SKM-1 (cell line): ENCODE data around the gene ZMYND10.

Source experiments
- DNase-seq: peaks from one replicate; lab custom pipeline; 2025; ENCODE audit not compliant: unreplicated experiment; lab: John Stamatoyannopoulos, UW

Gene ZMYND10

DNA sequence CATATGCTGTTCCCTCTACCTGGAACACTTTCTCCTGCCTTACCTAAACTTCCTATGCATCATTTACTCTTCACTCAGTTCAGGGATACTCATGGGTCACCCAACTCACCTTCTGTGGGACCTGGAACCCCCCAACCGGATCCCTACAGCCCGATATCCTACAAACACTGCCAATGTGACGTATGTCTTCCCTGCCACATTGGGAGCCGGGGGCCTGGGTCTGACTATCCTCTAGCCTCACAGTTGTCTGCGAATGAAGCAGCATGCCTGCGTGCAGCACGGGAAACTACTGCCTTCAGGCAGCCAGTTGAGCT, 4.6 kb upstream of the ZMYND10 start:
- no peak for DNase-seq

DNA sequence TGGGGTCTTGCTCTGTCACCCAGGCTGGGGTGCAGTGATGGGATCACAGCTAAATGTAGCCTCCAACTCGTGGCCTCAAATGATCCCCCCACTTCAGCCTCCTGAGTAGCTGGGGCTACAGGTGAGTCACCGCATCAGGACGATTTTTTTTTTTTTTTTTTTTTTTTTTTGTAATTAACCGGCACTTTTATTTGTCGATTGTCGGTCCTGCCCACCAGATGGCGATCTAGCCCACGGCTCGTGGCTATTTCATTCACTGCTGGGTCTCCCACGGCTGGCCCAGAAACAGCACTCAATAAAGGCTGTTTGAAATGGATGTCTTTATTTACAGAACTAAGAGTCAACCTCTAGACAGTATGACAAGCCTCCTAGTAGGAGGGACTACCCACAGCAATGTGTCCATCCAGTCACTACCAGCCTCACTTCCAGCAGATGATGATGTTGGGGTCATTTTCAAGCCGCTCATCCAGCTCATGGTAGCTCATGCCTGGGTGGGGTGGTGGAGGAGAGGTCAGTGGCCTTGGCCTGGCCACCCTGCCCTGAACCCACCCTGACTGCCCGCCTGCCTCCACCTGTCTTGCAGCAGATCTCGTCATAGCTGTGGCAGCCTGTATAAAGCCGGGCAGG, 1.8 kb upstream of the ZMYND10 start:
- no peak for DNase-seq

- DNase-seq: no peak
Observed at GRCh38 chr3:50345008-50345407, 524 bp downstream of the ZMYND10 start.

DNA sequence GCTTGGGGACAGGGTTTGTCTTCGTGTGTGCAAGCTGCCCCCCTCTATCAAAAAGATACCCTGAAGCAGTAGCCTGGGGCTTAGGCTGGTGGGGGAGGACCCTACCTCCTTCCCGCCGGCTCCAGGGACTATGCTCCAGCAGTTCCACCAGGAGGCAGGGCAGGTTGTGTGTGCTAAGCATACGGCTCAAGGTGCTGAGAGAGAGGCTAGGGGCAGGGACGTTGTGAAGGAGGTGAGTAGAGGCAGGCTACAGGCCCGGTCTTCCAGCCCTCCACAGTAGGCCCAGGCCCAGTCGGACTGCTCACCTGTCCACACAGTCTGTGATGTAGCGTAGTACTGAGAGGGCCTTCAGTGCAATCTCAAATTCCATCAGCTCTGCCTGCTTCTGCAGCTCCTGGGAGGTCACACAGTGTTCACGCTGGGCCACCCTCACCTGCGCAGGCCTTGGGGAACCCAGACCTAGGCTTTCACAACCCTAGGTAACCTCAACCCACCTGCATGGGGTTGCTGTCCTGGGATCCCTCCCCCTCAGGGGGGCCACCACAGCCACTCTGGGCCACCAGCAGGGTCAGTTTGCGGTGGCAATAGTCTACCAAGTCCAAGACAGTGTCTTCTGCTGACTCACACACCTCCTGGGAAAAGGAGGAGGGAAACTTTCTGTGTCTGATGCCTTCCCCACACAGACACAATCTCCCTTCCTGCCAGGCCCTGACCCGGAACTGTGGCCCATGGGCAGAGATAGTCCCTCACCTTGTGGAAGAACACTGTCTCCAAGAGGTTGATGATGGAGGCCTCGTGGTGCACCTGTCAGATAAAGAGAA, 2.5 kb downstream of the ZMYND10 start:
- DNase-seq: no peak

DNA sequence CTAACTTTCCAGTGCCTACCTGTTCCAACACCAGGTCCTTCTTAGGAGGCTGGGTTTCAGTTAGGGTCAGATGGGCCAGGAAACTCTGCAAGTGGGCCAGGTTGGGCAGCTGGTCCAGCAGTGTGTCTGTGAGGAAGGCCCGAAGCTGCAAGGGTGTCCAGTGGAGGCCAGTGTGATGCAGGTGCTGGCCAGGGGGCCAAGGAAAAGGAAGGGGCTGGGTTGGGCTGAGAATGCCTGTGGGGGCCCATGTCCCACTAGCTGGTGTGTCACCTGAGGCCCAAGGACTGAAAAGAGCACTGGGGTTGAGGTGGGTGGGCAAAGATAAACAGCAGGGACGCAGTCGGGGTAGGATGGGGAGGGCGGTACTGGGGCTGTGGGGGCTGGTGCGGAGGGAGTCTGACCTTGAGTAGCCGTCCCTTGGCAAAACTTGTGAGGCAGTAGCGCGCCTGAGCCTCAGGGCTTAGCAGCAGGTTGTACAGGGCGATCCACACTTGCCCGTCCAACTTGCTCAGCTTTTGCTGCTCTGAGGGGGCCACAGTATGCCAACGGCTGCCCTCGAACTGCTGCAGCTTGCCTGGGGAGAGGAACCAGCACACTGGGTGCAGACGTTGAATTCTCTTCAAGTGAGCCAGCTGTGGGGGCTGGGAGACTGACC, 3.4 kb downstream of the ZMYND10 start:
- no peak for DNase-seq

- DNase-seq: no peak
Observed at GRCh38 chr3:50341537-50341936, 4.0 kb downstream of the ZMYND10 start.

GRCh38 chr3:50340448-50341329, 4.8 kb downstream of the ZMYND10 start, which contains the start of gene RASSF1:
Gene RASSF1, minus strand, starts transcription at chr3:50340836. Its CDS starts 31 bp downstream, at chr3:50340805.
- peak; percentile 89 for DNase-seq

- no peak for DNase-seq
Observed at GRCh38 chr3:50340147-50340447, 5.4 kb downstream of the ZMYND10 start.

DNA sequence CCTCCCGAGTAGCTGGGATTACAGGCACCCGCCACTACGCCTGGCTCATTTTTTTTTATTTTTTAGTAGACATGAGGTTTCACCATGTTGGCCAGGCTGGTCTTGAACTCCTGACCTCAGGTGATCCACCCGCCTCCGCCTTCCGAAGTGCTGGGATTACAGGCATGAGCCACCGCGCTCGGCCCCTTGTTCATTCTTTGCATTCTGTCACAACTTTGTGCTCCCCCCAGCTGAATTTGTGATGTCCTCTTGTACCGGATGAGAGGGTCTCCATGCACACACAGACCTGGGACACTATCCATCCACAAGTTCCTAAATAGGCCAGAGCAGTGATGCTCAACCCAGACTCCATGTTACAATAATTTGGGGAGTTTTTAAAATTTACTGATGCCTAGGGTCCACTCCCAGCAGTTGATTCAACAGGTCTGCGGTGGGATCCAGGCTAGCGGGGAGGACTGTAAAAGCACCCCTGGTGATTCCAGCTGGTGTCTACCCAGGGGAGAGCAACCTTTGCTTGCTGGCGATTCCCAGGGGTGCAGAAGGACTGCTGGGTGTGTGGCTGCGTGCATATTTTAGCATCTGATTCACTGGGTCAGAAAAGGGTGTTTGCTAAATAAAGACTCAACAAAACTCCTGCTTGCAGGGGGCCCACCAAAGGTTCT, 5.9 kb downstream of the ZMYND10 start:
- DNase-seq: no peak

GRCh38 chr3:50338965-50339364, 6.6 kb downstream of the ZMYND10 start:
- peak; percentile 46 for DNase-seq

- peak; percentile 96 for DNase-seq
Observed at GRCh38 chr3:50337175-50337861, 8.2 kb downstream of the ZMYND10 start.

- DNase-seq: no peak
Observed at GRCh38 chr3:50336452-50337174, 8.9 kb downstream of the ZMYND10 start.

- DNase-seq: no peak
Observed at GRCh38 chr3:50334339-50335075, 11.0 kb downstream of the ZMYND10 start.

DNA sequence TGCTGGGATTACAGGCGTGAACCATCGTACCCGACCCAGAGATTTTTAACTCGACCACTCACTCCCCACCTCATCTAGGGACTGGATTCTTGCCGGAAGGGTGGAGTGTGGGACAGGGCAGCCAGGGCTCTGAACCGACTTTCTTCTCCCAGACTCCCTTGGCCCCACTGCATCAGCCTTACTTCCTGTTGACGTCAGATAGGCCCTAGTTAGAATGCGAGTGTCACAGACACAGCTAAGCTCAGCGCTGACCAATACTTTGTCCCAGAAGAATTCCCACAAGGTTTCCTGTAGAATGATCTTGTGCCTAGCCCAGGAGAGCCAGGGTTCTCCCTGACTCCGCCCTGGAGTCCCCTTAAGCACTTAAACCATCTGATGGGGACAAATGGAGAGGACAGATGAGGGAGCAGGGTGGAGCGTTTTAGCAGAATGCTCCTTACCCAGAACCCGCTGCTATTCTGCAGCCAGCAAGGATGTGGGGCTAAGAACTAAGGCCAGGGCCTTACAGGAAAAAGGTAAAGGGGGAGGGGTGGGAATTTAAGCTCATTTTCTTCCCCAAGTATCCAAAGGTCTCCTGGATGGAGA, 11.7 kb downstream of the ZMYND10 start:
- no peak for DNase-seq

- DNase-seq: no peak
Observed at GRCh38 chr3:50331364-50331907, 14.1 kb downstream of the ZMYND10 start.

GRCh38 chr3:50330330-50330729, 15.2 kb downstream of the ZMYND10 start:
- no peak for DNase-seq

DNA sequence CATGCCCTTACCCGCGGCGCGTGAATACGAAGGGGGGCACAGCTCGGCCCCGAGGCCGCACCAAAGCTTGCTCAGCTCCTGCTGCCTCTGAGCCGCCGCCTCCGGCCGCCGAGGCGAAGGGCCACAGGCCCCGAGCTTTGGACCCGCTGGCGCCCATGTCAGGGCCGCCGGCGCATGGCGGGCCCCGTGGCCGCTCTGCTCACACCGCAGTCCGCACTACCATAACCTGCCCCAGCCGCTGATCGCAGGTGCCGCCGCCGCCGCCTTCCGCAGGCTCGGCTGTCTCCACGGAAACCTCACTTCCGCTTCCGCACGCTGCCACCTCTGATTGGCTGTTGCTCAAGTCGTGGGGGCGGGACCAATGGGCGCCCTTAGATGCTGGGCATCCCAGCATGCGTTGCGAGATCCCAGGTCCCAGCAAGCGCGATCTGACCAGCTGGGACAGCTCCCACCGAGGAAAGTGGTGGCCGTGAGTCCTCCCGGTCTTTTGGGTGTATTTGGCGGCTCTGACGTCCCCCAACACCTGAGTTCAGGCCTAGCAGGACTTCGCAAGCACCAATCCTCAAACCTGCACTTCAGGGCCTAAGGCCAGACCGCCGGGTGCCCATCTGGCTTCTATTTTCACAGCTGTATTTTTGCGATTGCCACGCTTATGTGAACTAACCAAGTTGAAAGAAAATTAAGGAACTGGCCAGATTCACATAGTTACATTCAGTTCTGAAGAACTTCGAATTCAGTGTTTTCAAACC, 17.4 kb downstream of the ZMYND10 start, which contains the start of gene TUSC2:
Gene TUSC2, minus strand, starts transcription at position 281 of the 749 bp plus-strand sequence. Its CDS starts 124 bp downstream, at position 157.
- peak; percentile 92 for DNase-seq
